Measurements from ENCODE around the gene STX5.

GRCh38 chr11:62789576-62789975, 42.3 kb downstream of the STX5 start:
- TF ChIP-seq CTCF (IDR thresholded peaks at IDR 0.05) = no peak
- no peak for TF ChIP-seq EZH2 (IDR thresholded peaks at IDR 0.05)
